Loucy (cell line): ENCODE data around the gene LRRC19.
A peak's percentile ranks its signal among the peaks of the same experiment; 100 is the strongest.

Experiments
- H2AFZ ChIP-seq: fragments of 200-600 bp; sonication (generic); 2 replicates; pipeline ENCODE4 v1.6.0; 2016; ENCODE audit warnings: antibody characterized with exemption, mild to moderate bottlenecking, low read length, moderate library complexity
- H3F3A ChIP-seq: fragments of 200-600 bp; 2 replicates; pipeline ENCODE4 v1.6.0; 2016; ENCODE audit warnings: antibody characterized with exemption, low read depth, mild to moderate bottlenecking
- H3K27me3 ChIP-seq: fragments of 200-600 bp; sonication (generic); 2 replicates; pipeline ENCODE4 v1.6.1; 2014; ENCODE audit warnings: low read length, mild to moderate bottlenecking; ENCODE audit not compliant: insufficient read depth, poor library complexity, severe bottlenecking
- H3K36me3 ChIP-seq: fragments of 200-600 bp; sonication (generic); 2 replicates; pipeline ENCODE4 v1.6.1; 2016; ENCODE audit warnings: low read length; ENCODE audit not compliant: insufficient read depth
- H3K4me1 ChIP-seq: fragments of 200-600 bp; sonication (generic); 2 replicates; pipeline ENCODE4 v1.5.1; 2014; ENCODE audit warnings: low read length, mild to moderate bottlenecking; ENCODE audit not compliant: insufficient read depth, poor library complexity, severe bottlenecking
- H3K4me2 ChIP-seq: fragments of 200-600 bp; sonication (generic); 2 replicates; pipeline ENCODE4 v1.6.0; 2014; ENCODE audit warnings: antibody characterized with exemption, low read length, low read depth, mild to moderate bottlenecking; ENCODE audit not compliant: poor library complexity, severe bottlenecking
- H3K4me3 ChIP-seq: fragments of 200-600 bp; sonication (generic); 2 replicates; pipeline ENCODE4 v1.5.1; 2014; ENCODE audit warnings: low read length, mild to moderate bottlenecking, mixed read lengths; ENCODE audit not compliant: poor library complexity, severe bottlenecking
- H3K79me2 ChIP-seq: fragments of 200-600 bp; sonication (generic); 2 replicates; pipeline ENCODE4 v1.6.1; 2014; ENCODE audit warnings: low read length; ENCODE audit not compliant: insufficient read depth
- H3K9ac ChIP-seq: fragments of 200-600 bp; sonication (generic); 2 replicates; pipeline ENCODE4 v1.6.0; 2014; ENCODE audit warnings: mild to moderate bottlenecking, low read depth, low read length, moderate library complexity; ENCODE audit not compliant: poor library complexity, severe bottlenecking
- H3K9me2 ChIP-seq: fragments of 200-600 bp; sonication (generic); replicated peaks from 2 replicates; pipeline ENCODE4 v1.6.1; 2016; ENCODE audit warnings: low read depth, low read length, mixed read lengths
- H3K9me3 ChIP-seq: fragments of 200-600 bp; sonication (generic); 2 replicates; pipeline ENCODE4 v1.6.1; 2014; ENCODE audit warnings: mild to moderate bottlenecking, antibody characterized with exemption, low read length, low read depth; ENCODE audit not compliant: insufficient read depth
- H4K20me1 ChIP-seq: fragments of 200-600 bp; sonication (generic); 2 replicates; pipeline ENCODE4 v1.6.0; 2014; ENCODE audit warnings: antibody characterized with exemption, low read length, mild to moderate bottlenecking; ENCODE audit not compliant: insufficient read depth, poor library complexity, severe bottlenecking
- CTCF ChIP-seq: fragments of 200-600 bp; sonication (generic); conservative IDR thresholded peaks from 2 replicates; pipeline ENCODE4 v1.5.1; 2014; ENCODE audit warnings: mild to moderate bottlenecking, antibody characterized with exemption, low read length
- EZH2phosphoT487 ChIP-seq: fragments of 200-600 bp; IDR thresholded peaks from 2 replicates; pipeline ENCODE4 v1.6.1; 2018; ENCODE audit warnings: antibody characterized with exemption, mild to moderate bottlenecking, moderate library complexity, borderline replicate concordance

The LRRC19 gene

GRCh38 chr9:26973989-26974388 lies 31.5 kb downstream of the LRRC19 start:
- H3K79me2 ChIP-seq = no peaks in the 10 kb centered on the region
- no peaks in the 10 kb centered on the region for H3K9me3 ChIP-seq
- H3K4me3 ChIP-seq = no peak overlapping the region

GRCh38 chr9:26971721-26972120 lies 33.8 kb downstream of the LRRC19 start:
- no peaks in the 10 kb centered on the region for H3K36me3 ChIP-seq
- no peak for TF ChIP-seq CTCF
- no peak for TF ChIP-seq EZH2phosphoT487

More at GRCh38 chr9:26973989-26974388, 31.5 kb downstream of the LRRC19 start:
- no peak for TF ChIP-seq EZH2phosphoT487
- TF ChIP-seq CTCF = no peak
- Histone ChIP-seq H2AFZ (no peak overlapping the region), H3K9me2 (no peaks in the 10 kb centered on the region), H3K9ac (no peak overlapping the region), H3K4me2 (no peak overlapping the region), H4K20me1 (no peaks in the 10 kb centered on the region), H3F3A (no peaks in the 10 kb centered on the region), H3K27me3 (no peaks in the 10 kb centered on the region), H3K36me3 (no peaks in the 10 kb centered on the region), H3K4me1 (no peaks in the 10 kb centered on the region)

GRCh38 chr9:26956860-26957233 lies 48.6 kb downstream of the LRRC19 start:
- peak overlapping the region; percentile 92 for H3K9ac ChIP-seq
- peak overlapping the region; percentile 98 for H2AFZ ChIP-seq
- peak overlapping the region; percentile 74 for H3K4me2 ChIP-seq

More at GRCh38 chr9:26971721-26972120, 33.8 kb downstream of the LRRC19 start:
- Histone ChIP-seq H3K27me3 (no peaks in the 10 kb centered on the region), H3K79me2 (no peaks in the 10 kb centered on the region), H3K9ac (no peak overlapping the region), H3K9me3 (no peaks in the 10 kb centered on the region), H3K9me2 (no peaks in the 10 kb centered on the region), H2AFZ (no peak overlapping the region), H4K20me1 (no peaks in the 10 kb centered on the region), H3K4me1 (no peaks in the 10 kb centered on the region), H3K4me2 (no peak overlapping the region), H3F3A (no peaks in the 10 kb centered on the region), H3K4me3 (no peak overlapping the region)

More at GRCh38 chr9:26956860-26957233, 48.6 kb downstream of the LRRC19 start:
- H3K36me3 ChIP-seq = no peaks in the 10 kb centered on the region
- TF ChIP-seq CTCF (no peak), EZH2phosphoT487 (no peak)
- peaks cover 10% of the 10 kb centered on the region for H3K79me2 ChIP-seq
- H3F3A ChIP-seq = no peaks in the 10 kb centered on the region
- peaks cover 20% of the 10 kb centered on the region for H3K4me1 ChIP-seq
- H3K4me3 ChIP-seq = peak overlapping the region; percentile 87
- H4K20me1 ChIP-seq = no peaks in the 10 kb centered on the region
- no peaks in the 10 kb centered on the region for H3K27me3 ChIP-seq
- H3K9me2 ChIP-seq = no peaks in the 10 kb centered on the region
- no peaks in the 10 kb centered on the region for H3K9me3 ChIP-seq
